AG04449 (cell line): Measurements from ENCODE around the gene ASIC1.
"Not testable (repeated sequence)": the region's sequence is repeated elsewhere in the genome, so short reads cannot be mapped to it uniquely, and the experiment has no call there.

Source experiments
- CTCF ChIA-PET: fragments of 350-600 bp; formaldehyde crosslinking; extraction: SDS; loops from one replicate; lab custom pipeline; 2021; ENCODE audit warnings: antibody characterized with exemption; lab: Yijun Ruan, JAX
- POLR2A ChIA-PET: fragments of 400-600, 350-600 bp; formaldehyde crosslinking; extraction: SDS; loops from one replicate; lab custom pipeline; 2020; ENCODE audit warnings: antibody characterized with exemption, inconsistent platforms; lab: Yijun Ruan, JAX
- DNase-seq: peaks from one replicate; pipeline ENCODE4 v3.0.0-alpha.2; 2010; ENCODE audit warnings: low read depth, low spot score
- H3K4me3 ChIP-seq: 2 replicates; pipeline ENCODE4 v1.5.1; 2011; ENCODE audit warnings: low read depth, mild to moderate bottlenecking, control low read depth, low read length
- CTCF ChIP-seq: IDR thresholded peaks from one replicate; pipeline ENCODE4 v1.5.1; 2011; ENCODE audit warnings: mild to moderate bottlenecking, moderate library complexity, low read length, control low read depth, inconsistent platforms; ENCODE audit not compliant: insufficient read depth; ENCODE audit errors: missing control alignments

The ASIC1 gene

GRCh38 chr12:50024805-50025186 is 32.6 kb upstream of the ASIC1 start:
- DNase-seq = no peak
- peak overlapping the region; percentile 94 for H3K4me3 ChIP-seq

GRCh38 chr12:50025187-50026059 is 32.0 kb upstream of the ASIC1 start, which contains the start of gene RACGAP1:
Gene RACGAP1, minus strand, starts transcription at chr12:50025494. Its CDS starts 8,779 bp downstream, at chr12:50016715.
- TF ChIP-seq CTCF = no peak
- ChIA-PET CTCF (interaction anchor here (0.9 to 4.5 kb wide), 8 partner anchors 12 to 80 kb away, joined by 4 to 59 read pairs (median 8); no protein-coding TSS in a partner anchor), POLR2A (no interaction called here)
- peak within 1 kb of the TSS; percentile 94 for H3K4me3 ChIP-seq
- peak; percentile 74 for DNase-seq

More at GRCh38 chr12:50024805-50025186, 32.6 kb upstream of the ASIC1 start:
- POLR2A ChIA-PET = no interaction called here
- CTCF ChIA-PET = interaction anchor here (0.9 to 4.5 kb wide), 4 partner anchors 11 to 57 kb away, joined by 3 to 59 read pairs (median 6); no protein-coding TSS in a partner anchor
- TF ChIP-seq CTCF = no peak

GRCh38 chr12:50026691-50027090 is 30.7 kb upstream of the ASIC1 start:
- H3K4me3 ChIP-seq = no peak overlapping the region
- CTCF ChIA-PET = interaction anchor here (1.5 to 4.5 kb wide), 3 partner anchors 11 to 81 kb away, joined by 7 to 59 read pairs (median 8); no protein-coding TSS in a partner anchor
- DNase-seq = no peak
- TF ChIP-seq CTCF = no peak
- POLR2A ChIA-PET = no interaction called here

- POLR2A ChIA-PET, DNase-seq, H3K4me3 ChIP-seq: not testable (repeated sequence)
- CTCF ChIA-PET = interaction anchor here (1.2 to 4.3 kb wide), 3 partner anchors 9 to 64 kb away, joined by 3 to 28 read pairs (median 15); no protein-coding TSS in a partner anchor
Measured at GRCh38 chr12:50030449-50030848, 26.9 kb upstream of the ASIC1 start.

- TF ChIP-seq CTCF = no peak
- ChIA-PET CTCF (interaction anchor here (1.0 to 4.3 kb wide), 6 partner anchors 23 to 66 kb away, joined by 3 to 15 read pairs (median 4); no protein-coding TSS in a partner anchor), POLR2A (no interaction called here)
- peak overlapping the region; percentile 23; the same call in 1 of the 2 replicates for H3K4me3 ChIP-seq
- DNase-seq = no peak
Measured at GRCh38 chr12:50032515-50032853, 24.9 kb upstream of the ASIC1 start.

- no peak for TF ChIP-seq CTCF
- POLR2A ChIA-PET = no interaction called here
- CTCF ChIA-PET = interaction anchor here (1.2 to 4.3 kb wide), 9 partner anchors 10 to 66 kb away, joined by 3 to 15 read pairs (median 5); no protein-coding TSS in a partner anchor
- peak overlapping the region; percentile 23; the same call in 1 of the 2 replicates for H3K4me3 ChIP-seq
- no peak for DNase-seq
Measured at GRCh38 chr12:50032854-50033581, 24.4 kb upstream of the ASIC1 start.
